Measurements from ENCODE around the gene SLC39A1. TPM values are rescaled to one million over a fixed set of nuclear protein-coding genes. Genes with fewer than 3 reads are reported as not detected.

Gene SLC39A1
- total and polyA plus RNA-seq, 2 experiments from 2014 or later, result 87.3 to 220 TPM

- no peaks in the 10 kb centered on the region for H3K27me3 ChIP-seq (ENCODE audit: insufficient read depth)
- peaks cover 5% of the 10 kb centered on the region; the same call in 1 of the 2 replicates for H3F3A ChIP-seq (replicated peaks; ENCODE audit: low read depth)
- no peak overlapping the region for H3K4me2 ChIP-seq
- H3K27ac ChIP-seq (ENCODE audit: low read depth), result no peak overlapping the region
- Mint-ChIP-seq H3K27ac (no peak overlapping the region), H3K27me3 (ENCODE audit: insufficient read depth, low read depth, poor library complexity) (peaks cover 20% of the 10 kb centered on the region), H3K4me3 (peak overlapping the region; percentile 87), H3K36me3 (ENCODE audit: low read depth) (peaks cover 48% of the 10 kb centered on the region), H3K9me3 (no peaks in the 10 kb centered on the region; the same call in 2 of the 3 replicates), H3K4me1 (peaks cover 18% of the 10 kb centered on the region)
- H3K9me2 ChIP-seq (ENCODE audit: insufficient read depth), result no peaks in the 10 kb centered on the region
- peaks cover 10% of the 10 kb centered on the region; the same call in 1 of the 2 replicates for H3K4me1 ChIP-seq (ENCODE audit: insufficient read depth)
- H3K36me3 ChIP-seq (ENCODE audit: insufficient read depth), result 0 out of 2 replicates have a peak, but pooled peaks cover 3% of the 10 kb centered on the region
- peak overlapping the region; percentile 95; the same call in 1 of the 2 replicates for H3K4me3 ChIP-seq
- H2AFZ ChIP-seq, result no peak overlapping the region
- peaks cover 16% of the 10 kb centered on the region for H3K79me2 ChIP-seq (replicated peaks; ENCODE audit: insufficient read depth)
- 0 out of 2 replicates have a peak, but pooled peaks cover 3% of the 10 kb centered on the region for H4K20me1 ChIP-seq (replicated peaks; ENCODE audit: insufficient read depth)
- TF ChIP-seq CREB1 (CRISPR knock-in tag; IDR thresholded peaks at IDR 0.05; ENCODE audit: low read depth) (peak; percentile 80), NANOG (IDR thresholded peaks at IDR 0.05; ENCODE audit: borderline replicate concordance) (no peak)
- DNase-seq (ENCODE audit: low spot score) (no peak), ATAC-seq (no peak)
These were observed 19.1 kb downstream of the SLC39A1 start for GRCh38 chr1:153944005-153944826.

GRCh38 chr1:153942766-153943549 is 20.4 kb downstream of the SLC39A1 start:
- H3K36me3 ChIP-seq (ENCODE audit: insufficient read depth), result peaks cover under 1% of the 10 kb centered on the region
- no peaks in the 10 kb centered on the region for H3K27me3 ChIP-seq (ENCODE audit: insufficient read depth)
- peaks cover 46% of the 10 kb centered on the region for H3K36me3 Mint-ChIP-seq (ENCODE audit: low read depth)
- no peaks in the 10 kb centered on the region for H3K9me2 ChIP-seq (ENCODE audit: insufficient read depth)
- no peaks in the 10 kb centered on the region; the same call in 2 of the 3 replicates for H3K9me3 Mint-ChIP-seq
- H3K4me1 Mint-ChIP-seq, result peaks cover 18% of the 10 kb centered on the region
- H3K4me1 ChIP-seq (ENCODE audit: insufficient read depth), result peaks cover 10% of the 10 kb centered on the region; the same call in 1 of the 2 replicates
- H3K4me3 ChIP-seq, result no peak overlapping the region
- DNase-seq (ENCODE audit: low spot score) (no peak), ATAC-seq (no peak)
- no peak overlapping the region for H3K27ac Mint-ChIP-seq
- no peaks in the 10 kb centered on the region for H4K20me1 ChIP-seq (replicated peaks; ENCODE audit: insufficient read depth)
- H3K4me3 Mint-ChIP-seq, result no peak overlapping the region; the same call in 2 of the 3 replicates
- peaks cover 5% of the 10 kb centered on the region; the same call in 1 of the 2 replicates for H3F3A ChIP-seq (replicated peaks; ENCODE audit: low read depth)
- no peak overlapping the region for H3K4me2 ChIP-seq
- H3K79me2 ChIP-seq (replicated peaks; ENCODE audit: insufficient read depth), result peaks cover 16% of the 10 kb centered on the region
- H3K27ac ChIP-seq (ENCODE audit: low read depth), result no peak overlapping the region
- H2AFZ ChIP-seq, result no peak overlapping the region
- H3K27me3 Mint-ChIP-seq (ENCODE audit: insufficient read depth, low read depth, poor library complexity), result peaks cover 22% of the 10 kb centered on the region
- TF ChIP-seq POLR2AphosphoS5 (IDR thresholded peaks at IDR 0.05; ENCODE audit: low read depth), result no peak
- TF ChIP-seq STAT1 (IDR thresholded peaks at IDR 0.05; ENCODE audit: unreplicated experiment), result no peak
- no peak for TF ChIP-seq ZNF462 (CRISPR knock-in tag; IDR thresholded peaks at IDR 0.05)
- TF ChIP-seq ZNF331 (CRISPR knock-in tag; IDR thresholded peaks at IDR 0.05; ENCODE audit: low read depth), result no peak
- TF ChIP-seq REST (IDR thresholded peaks at IDR 0.05; ENCODE audit: unreplicated experiment), result no peak
- TF ChIP-seq EZH2phosphoT487 (IDR thresholded peaks at IDR 0.05; ENCODE audit: unreplicated experiment), result no peak
- TF ChIP-seq ZNF114 (CRISPR knock-in tag; IDR thresholded peaks at IDR 0.05), result no peak
- no peak for TF ChIP-seq JUNB (IDR thresholded peaks at IDR 0.05; ENCODE audit: unreplicated experiment)
